ENCODE measurements around the gene DISP3.

DISP3 gene

DNA sequence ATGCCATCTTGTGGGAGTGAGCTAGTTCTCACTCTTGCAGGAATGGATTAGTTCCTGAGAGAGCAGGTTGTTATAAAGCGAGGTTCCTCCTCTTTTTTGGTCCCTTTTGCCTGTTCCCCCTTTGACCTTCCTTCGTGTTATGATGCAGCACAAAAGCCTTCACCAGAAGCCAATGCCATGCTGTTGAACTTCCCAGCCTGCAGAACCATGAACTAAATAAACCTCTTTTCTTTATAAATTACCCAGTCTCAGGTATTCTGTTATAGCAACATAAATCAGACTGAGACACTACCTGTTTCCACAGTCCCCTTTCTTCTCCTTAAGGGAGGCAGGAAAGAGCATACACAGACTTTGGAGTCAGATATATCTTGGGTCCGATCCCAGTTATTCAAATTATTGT lies 25.6 kb downstream of the DISP3 start:
- no peak overlapping the region for H3K4me3 ChIP-seq (replicated peaks; ENCODE audit: low read depth, low read length)
- no peak for TF ChIP-seq CTCF (IDR thresholded peaks at IDR 0.05; ENCODE audit: low read length, missing control alignments)
- DNase-seq (ENCODE audit: low read depth): no peak

- no peak overlapping the region for H3K4me3 ChIP-seq (replicated peaks; ENCODE audit: low read depth, low read length)
- TF ChIP-seq CTCF (IDR thresholded peaks at IDR 0.05; ENCODE audit: low read length, missing control alignments): no peak
- no peak for DNase-seq (ENCODE audit: low read depth)
These were observed 26.9 kb downstream of the DISP3 start for GRCh38 chr1:11505591-11506538.

DNA sequence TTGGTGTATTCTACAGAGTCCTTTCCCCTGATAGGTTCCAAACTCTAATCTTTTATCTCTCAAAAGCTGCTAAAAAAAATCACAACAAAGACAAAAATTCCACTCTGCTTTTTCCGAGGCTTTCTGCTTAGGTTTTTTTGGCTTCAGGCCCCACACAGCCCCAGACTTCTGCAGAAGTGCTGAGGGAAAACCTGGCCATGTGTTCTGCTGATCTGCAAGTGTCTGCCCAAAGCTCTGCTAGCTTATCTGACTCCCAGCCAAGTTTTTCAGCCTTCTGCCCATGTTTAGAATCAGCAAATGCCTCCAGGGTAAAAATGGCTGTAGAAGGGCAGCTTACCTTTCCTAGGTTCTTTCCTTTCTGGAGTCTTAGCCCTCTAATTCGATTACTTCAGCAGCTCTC lies 28.4 kb downstream of the DISP3 start:
- no peak for DNase-seq (ENCODE audit: low read depth)
- H3K4me3 ChIP-seq (replicated peaks; ENCODE audit: low read depth, low read length): no peak overlapping the region
- no peak for TF ChIP-seq CTCF (IDR thresholded peaks at IDR 0.05; ENCODE audit: low read length, missing control alignments)

- TF ChIP-seq CTCF (IDR thresholded peaks at IDR 0.05; ENCODE audit: low read length, missing control alignments): no peak
- no peak for DNase-seq (ENCODE audit: low read depth)
- H3K4me3 ChIP-seq (replicated peaks; ENCODE audit: low read depth, low read length): no peak overlapping the region
These were observed 34.7 kb downstream of the DISP3 start for GRCh38 chr1:11513681-11514080.

GRCh38 chr1:11514366-11514765 lies 35.4 kb downstream of the DISP3 start:
- no peak for TF ChIP-seq CTCF (IDR thresholded peaks at IDR 0.05; ENCODE audit: low read length, missing control alignments)
- no peak for DNase-seq (ENCODE audit: low read depth)

GRCh38 chr1:11515368-11516300 lies 36.7 kb downstream of the DISP3 start:
- H3K4me3 ChIP-seq (replicated peaks; ENCODE audit: low read depth, low read length): no peak overlapping the region
- no peak for TF ChIP-seq CTCF (IDR thresholded peaks at IDR 0.05; ENCODE audit: low read length, missing control alignments)
- DNase-seq (ENCODE audit: low read depth): no peak

More at GRCh38 chr1:11514366-11514765, 35.4 kb downstream of the DISP3 start:
- no peak overlapping the region for H3K4me3 ChIP-seq (replicated peaks; ENCODE audit: low read depth, low read length)
